ENCODE data around the gene RAVER2.

The RAVER2 gene

DNA sequence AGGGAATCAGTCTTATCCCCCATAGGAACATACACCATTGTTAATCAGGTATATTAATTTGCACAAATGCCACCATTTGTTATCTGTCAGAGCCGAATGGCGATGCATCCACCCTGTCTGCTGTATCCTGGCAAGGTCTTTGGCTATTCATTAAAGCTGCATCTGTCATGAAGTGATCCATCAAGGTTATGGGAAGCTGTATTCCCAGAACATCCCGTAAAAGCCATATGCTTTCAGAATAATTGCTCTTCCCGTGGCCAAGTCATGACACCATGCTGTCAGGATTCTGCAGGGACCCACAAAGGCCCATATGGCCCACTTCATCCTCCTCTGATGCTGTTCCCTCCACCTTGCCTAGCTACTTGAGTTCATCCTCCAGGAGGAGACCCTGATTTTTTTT, 103.9 kb downstream of the RAVER2 start:
- no peak for DNase-seq

DNA sequence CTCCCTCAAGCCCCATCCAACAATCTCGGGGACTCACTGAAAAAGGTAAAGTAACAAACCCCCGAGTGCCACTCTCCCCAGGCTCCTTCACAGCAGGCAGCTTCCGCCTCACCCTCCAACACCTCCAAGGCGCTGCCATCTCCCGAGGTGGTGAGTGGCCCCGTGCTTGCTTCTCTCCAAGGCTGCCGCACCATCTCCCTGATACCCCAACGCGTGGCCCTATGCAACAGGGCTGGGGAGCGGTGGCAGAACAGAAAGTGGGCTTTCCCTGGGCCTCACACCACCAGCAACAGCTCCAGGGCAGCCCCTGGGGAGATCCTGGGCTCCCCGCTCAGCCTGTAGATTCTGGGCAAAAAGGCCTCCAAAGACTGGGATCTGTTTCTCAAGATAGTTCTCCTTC, 105.1 kb downstream of the RAVER2 start:
- DNase-seq = no peak

DNA sequence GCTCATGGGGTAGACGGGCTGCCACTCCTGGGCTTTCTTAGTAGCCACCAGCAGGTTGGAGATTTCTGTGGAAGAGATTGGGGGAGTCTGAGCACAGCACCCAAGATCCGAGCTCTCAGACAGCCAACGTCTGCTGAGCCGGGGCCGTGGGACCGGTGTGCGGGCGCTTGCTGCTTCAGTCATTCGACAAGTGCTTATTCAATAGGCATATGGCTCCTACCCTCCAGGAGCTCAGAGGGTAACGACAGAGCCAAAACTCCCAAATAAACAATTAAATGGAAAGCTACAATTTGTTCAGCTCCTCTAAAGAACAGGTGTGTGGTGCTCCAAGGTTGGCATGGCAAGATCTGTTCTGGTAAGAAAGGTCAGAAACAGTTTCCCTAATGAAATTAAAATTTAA, 106.0 kb downstream of the RAVER2 start:
- DNase-seq = no peak

DNA sequence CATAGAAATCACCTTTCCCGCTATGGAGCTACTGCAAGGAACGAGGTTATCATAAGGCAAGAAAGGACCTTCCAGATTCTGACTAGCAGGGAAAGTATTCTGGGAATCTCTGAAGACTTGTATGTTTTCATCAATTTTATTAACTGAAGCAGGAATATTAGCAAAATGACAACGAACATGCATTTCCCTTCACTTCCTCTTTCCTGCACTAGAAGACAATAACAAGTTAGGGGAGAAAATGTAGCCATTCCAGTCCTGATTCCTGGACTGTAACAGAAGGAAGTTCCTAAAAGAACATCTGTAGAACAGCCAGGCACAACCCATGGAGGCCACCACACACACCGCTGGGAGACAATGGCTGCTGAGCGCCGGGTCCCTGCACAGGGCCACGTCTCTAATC, 106.8 kb downstream of the RAVER2 start:
- DNase-seq = no peak

DNA sequence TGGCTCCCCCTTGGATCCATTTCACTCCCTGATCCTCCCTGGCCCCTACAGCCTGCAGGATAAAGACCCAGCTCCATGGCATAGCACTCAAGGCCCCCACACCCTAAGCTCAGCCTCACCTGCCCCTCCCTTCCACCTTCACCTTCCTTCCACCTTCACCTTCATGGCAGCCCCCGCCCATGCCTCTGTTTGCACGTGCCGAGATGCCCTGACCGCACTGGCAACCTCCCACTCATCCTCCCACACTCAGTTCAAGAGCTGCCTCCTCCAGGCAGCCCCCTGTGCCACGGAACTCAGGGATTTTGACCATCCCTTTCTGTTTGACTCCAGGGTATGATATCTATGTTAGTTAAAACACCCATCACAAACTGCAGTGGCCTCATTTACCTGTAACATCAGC, 109.8 kb downstream of the RAVER2 start:
- no peak for DNase-seq

DNA sequence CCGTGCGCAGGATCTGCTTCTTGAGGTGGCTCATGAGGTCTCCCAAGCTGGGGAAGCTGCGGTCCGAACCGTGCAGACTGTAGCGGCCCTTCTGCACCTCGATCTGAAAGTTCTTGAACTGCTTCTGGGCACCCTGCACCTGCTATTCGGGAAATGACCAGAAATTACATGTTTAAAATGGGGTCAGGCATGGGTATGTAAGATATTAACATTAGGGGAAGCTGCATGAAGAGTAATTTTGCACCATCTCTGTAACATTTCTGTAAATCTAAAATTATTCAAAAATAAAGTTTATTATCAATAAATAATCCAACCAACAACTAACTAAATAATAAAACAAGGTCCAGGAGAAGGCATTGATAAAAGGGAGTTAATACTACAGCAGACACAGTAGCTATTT, 110.7 kb downstream of the RAVER2 start:
- DNase-seq = no peak

DNA sequence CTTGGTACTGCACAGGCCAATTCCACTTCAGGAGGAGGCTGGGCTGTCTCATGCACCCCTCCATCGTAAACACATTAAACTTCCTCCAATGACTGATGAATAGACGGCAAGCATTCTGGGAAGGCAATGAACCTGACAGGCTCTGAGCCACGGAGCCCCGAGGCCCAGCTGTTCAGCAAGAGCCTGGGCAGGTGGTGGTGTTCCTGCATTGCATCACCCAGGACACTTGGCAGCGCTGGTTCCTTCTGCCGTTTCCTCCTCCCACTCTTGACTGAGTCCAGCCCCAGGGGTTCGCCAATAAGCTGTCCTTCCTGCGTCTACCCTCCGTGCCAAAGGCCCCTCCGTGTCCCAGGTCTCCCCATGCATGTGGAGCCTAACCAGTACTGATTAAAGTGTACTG, 111.7 kb downstream of the RAVER2 start:
- no peak for DNase-seq

DNA sequence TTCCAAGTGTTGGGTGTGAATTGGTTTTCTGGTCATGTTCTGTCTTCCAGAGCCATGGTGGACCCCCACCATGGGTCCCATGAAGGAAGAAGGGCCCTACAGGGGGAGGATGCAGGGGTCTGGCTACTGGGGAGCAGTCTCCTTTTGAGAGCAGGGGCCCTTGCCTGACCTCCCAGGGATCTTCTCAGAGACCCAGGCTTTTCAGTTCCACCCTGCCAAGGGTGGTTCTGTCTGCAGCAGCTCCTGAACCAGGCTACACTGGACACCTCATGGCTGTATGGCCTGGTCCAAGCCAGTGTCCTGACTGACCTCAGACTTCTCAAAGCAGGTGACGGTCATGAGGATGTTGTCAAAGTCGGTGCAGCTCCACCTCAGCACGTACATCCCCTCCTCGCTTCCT, 112.5 kb downstream of the RAVER2 start:
- no peak for DNase-seq

DNA sequence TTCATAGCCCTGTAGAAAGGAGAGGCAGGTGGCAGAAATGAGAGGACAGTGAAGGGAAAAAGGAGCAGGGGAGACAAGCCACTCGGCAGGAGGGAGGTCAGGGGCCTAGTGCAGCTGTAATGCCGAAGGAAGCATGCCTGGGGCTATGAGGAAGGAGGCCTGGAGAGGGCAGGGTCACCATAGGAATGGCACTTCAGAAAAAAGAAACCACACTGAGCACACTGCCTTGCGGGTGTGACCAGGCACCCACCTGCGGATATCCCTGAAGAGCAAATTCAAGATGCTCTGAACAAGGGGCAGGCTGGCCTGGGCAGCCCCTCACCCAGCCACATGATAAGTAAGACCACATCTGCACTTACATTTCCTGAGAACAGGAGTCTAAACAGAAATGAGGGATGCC, 116.7 kb downstream of the RAVER2 start:
- no peak for DNase-seq

DNA sequence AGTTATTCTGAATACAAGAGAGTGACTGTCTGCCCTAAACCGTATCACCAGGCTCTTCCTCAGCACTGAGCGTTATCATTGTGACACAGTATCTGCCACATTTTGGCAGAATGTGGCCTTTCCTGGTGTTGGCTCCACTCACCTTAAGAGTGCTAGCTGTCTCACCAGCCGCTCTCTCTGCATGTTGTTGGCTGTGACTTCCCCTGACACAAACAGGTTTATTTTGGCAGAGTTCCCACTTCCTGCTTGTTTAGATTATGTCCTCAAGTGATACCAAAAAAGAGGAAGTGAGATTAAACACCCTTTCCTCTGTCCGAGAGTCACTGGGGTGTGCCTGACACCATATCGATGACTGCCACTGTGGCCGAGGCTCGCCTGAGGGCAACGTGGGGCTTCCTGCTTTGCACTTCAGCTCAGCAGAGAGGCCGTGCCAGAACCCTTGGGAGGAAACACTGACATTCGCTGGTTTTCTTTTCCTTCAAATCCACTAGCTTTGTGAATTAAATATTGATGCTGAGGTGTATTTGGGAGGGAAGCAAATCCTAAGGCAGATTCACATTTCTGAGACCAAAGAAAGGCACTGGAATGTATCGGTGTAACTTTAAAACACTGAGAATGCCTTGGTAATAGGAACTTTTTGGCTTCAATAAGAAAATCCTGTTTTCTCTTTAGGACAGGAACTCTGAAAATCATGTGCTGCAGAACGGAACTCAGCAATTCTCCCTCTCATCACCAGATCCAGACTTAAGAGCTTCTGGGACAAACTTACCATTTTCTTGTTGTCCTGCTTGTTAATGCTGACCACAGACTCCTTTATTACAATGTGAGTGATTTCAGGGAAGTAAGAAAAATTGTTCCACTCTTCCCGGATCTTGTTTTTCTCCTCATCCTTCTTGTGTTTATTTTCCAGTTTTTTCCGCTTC, 119.4 kb downstream of the RAVER2 start:
- no peak for DNase-seq

DNA sequence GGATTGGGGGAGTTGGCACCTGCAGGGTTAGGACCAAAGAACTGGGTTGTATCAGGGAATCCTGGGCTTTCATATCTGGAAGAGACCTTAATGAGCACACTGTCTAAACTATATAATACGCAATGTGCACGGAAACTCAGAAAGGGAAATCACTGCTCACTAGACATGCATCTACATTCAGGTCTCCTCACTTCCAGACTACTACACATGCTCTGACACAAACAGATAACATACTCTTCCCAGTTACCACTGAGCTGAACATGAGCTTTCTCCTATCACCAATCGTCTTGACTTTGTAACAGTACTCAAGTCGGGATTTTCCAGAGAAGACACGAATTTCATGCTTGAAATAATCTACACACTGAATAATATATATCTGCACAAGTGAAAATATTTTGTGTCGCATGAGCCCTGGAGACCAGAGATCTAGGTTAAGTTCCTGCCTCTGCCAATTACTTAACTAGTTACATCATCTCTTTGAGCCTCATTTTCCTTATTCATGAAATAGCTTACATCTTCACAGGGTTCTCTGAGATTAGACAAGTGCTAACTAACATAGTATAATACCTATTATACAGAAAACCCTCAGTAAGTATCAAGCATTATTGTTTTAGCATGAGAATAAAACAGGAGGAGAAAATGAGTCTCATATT, 120.4 kb downstream of the RAVER2 start:
- DNase-seq = no peak

DNA sequence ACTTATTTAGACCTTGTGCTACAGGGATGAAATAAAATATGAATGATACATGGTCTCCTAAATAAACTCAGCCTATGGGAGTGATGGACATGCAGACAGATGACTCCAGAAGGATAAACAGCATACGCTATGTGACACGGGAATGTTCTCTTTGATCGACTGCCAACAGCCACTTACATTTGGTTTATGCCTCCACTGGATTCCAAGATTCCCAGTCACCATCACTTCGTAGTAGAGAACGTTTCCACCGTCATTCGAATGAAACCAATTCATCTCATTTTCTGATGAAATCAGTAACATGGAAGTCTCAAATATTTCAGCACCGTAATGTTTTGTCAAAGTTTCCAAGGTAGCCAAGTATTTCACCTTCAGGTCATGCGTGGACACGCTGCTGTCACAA, 121.8 kb downstream of the RAVER2 start:
- no peak for DNase-seq

DNA sequence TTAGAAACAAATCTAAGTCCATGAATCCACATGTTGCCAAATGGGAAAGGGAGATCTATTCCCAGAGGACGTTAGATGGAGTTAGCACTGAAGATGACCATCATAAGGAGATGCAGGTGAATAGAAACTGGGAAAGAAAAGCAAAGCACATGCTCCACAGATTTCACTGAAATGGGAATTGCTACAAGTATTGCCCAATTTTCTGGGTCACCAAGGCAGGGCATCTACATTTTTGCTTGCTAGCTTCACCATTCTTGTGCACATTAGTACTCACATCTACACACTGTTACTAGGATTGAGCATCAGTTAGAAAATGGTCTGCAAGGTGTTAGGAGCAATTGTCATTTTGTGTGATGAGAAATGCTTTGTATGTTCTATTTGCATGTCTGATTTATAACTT, 122.4 kb downstream of the RAVER2 start:
- no peak for DNase-seq

DNA sequence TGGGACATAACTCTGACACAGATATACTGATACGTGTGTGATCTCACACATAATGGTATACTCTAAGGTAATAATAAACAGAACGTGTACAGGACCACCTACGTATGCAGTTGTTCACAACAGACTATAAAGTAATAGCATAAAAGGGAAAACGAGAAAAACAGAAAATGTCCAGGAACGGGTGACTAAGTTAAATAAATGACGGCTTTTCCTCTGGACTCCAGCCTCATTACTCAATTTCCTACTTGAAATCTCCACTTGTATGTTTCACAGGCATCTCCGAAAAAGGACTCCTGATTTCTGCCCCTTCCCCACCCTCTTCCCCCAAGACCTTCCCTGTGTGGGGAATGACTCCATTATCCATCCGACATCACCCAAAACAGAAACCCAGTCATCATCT, 126.4 kb downstream of the RAVER2 start:
- no peak for DNase-seq

DNA sequence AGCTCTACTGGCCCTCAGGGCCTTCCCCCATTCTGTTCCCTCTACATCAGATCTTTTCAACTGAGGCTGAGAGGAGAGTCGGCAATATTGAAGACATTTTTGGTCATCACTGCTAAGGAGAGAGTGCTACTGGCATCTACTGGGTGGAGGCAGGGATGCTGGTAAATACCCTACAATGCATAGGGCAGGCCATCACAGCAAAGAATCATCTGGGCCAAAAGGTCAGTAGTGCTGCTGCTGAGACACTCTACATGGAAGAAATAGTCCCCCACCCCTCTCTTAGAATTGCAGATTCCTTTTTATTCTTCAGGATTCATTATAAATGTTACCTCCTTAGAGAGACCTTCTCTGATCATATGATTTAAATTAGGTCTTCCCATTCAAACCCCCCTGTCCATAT, 127.2 kb downstream of the RAVER2 start:
- no peak for DNase-seq

DNA sequence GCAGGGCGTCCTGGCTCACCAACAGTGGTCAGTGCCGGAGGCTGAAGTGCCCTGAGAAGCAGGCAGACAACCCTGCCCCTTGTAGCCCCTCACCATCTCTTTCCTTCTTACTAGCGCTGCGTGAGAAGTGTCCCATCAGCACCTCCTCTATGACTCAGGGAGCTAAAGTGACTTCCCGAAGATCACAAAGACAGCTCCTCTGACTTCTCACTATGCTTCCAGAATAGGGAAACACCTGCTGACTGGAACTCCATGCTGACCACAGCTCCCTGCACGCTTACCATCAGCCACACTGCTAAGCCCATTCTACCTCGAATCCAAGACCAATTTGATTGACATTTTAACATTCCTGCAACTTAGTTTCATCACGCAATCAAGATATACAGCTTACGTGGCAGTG, 128.7 kb downstream of the RAVER2 start:
- no peak for DNase-seq

DNA sequence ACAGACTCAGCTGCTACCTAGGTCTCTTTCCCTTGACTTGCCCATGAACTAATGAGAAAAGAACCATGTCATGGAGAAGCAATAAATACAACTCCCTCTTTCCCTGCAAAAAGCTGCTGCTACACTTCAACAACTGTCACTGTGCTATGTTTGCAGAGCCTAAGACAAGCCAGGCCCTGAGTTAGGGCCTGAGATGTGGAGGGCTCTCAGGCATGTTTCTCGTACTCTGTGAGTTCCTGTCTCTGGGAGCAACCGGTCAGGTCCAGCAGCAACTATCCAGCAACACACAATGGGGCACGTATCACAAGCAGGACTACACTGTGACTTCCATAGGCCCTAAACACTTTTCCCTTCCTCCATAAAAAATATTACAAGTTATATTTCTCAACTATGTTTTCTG, 129.8 kb downstream of the RAVER2 start:
- DNase-seq = no peak

DNA sequence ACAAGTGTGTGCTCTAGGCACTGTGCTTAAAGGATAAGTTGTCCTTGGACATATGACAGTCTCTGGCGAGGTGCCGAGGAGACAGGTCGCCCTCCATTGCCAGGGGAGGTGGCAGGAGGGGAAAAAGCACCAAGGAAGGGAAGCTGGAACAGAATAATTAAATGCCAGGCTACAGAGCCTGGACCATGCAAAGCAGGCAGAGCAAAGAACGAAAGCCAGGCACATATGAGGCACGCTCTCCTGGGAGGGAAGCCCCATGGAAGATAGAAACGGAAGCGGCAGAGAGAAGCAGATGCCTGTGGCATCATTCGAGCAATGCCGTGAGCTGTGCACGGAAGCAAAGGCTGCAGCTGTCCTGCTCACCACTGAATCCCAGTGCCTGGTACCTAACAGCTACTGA, 130.2 kb downstream of the RAVER2 start:
- DNase-seq = no peak

DNA sequence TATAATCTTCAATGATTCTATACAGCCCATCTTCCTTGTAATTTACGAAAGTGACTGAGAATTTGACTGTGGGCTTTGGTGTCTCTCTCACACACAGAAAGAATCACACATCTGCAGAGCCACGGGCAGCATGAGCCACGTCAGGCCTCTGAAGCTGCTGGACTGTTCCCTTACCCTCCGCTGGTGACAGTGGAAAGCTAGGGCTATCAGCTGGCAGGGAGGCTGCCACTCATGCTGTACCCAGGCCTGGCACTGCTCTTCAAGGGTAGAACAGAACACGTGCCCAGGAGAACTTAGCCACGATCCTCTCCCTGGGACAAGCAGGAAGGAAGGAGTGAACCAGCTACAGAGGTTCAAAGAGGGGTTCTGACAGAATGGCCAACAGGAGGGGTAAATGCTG, 130.7 kb downstream of the RAVER2 start:
- DNase-seq = no peak

DNA sequence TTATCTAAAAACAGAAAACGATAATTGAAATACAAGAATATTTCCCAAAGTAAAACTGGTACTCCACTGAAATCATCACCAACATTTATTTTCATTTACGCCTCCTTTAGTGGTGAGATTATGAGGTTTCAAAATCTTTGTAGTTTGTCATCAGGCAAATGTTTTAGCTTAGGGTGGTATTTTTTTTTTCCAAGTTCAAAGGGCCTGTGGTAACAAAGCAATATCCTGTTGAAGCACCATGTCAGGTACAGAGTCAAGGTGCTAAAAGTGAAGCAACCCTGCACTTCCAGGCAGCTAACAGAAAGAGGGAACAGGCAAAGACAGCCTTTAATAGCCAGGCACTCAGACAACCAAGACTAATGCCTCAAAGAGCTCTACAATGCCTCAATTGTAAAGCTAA, 132.3 kb downstream of the RAVER2 start:
- DNase-seq = no peak

DNA sequence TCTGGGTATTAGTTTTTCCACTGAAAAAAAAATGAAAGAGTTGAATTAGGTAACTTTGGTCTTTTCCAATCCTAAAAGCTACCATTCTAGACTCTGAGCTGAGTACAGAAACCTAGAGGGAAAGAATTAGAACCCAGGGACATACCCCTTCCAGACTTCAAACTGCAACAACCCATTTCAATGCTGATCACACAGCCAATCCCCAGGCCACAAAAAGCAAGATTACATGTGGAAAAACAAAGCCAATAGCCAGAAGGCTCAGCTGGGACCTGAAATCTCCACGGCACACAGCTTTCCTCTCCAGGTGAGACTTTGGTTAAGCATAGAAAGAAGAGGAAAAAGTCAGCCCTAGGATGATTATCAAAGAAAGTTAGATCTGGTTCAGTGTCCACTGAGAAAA, 132.7 kb downstream of the RAVER2 start:
- DNase-seq = no peak

DNA sequence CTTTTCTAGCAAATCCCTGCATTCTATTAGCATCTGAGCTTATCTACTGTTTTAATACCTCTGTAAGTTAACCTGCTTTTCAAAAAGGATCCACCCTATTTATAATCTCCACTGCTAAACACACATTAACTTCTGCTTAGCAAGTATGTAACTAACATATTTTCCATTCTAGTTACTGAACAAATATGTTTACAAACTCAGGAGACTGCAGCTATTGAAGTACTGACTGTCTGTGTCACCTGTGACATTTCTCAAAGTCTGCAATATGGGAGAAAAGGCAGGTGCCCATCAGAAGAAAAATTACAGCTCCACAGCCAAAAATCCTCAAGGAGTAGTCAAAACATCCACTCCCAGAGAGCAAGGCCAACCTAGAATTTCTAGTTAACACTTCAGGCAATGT, 133.2 kb downstream of the RAVER2 start:
- no peak for DNase-seq

DNA sequence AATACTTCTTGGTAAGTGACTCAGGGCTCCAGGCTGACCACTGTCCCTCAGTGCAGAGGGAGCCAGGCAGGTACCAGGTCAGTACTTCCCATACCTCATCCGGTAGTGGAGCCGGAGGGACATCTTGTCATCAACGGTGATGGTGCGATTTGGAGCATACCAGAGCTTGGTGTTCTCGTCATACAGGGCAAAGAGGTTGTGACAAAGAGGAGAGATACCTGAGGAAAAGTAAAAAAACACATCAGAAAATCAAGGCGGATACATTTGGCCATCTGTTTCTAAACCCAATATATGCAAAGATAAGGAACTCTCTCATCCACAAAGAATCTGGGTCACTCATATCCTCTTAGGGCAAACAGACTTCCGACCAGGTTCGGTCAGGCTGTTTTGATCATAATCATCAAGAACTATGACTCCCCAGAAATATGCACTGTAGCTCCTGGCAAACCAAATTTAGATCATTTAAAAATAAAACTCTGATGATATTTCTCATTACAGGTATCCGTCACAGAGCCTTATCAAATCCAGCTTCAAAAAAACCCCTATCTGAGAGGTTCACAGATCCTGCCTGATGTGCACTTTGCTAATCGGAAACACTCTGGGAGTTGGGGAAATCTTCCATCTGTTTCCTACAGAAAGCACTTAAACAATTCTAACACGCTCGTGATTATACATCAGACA, 134.2 kb downstream of the RAVER2 start:
- DNase-seq = no peak

DNA sequence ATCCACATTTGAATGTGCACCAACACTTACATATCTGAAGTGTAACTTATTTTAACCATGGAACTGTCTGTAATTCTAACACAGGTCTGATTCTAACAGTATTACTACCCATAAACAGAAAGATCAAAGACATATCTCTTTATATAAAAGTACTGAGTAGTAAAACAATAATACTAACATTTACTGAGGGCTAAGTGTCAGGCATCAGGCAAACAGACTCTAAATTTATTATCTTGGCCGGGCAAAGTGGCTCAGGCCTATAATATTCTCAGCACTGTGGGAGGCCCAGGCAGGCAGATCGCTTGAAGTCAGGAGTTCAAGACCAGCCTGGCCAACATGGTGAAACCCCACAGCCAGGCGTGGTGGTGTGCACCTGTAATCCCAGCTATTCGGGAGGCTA, 135.6 kb downstream of the RAVER2 start:
- DNase-seq = no peak

Measured in amniotic stem cell (primary cell).